PC-3 (cell line): ENCODE data around the gene ERN2.

ENCODE experiments used
- CTCF ChIP-seq: fragments of 300-600 bp; sonication (generic); conservative IDR thresholded peaks from 2 replicates; pipeline ENCODE4 v1.5.1; 2017; ENCODE audit warnings: antibody characterized with exemption, low read depth, mild to moderate bottlenecking, low read length
- EZH2 ChIP-seq: fragments of 300-600 bp; sonication (generic); IDR thresholded peaks from one replicate; pipeline ENCODE4 v1.6.1; 2017; ENCODE audit warnings: antibody characterized with exemption, mild to moderate bottlenecking, low read length; ENCODE audit not compliant: unreplicated experiment
- EZH2phosphoT487 ChIP-seq: fragments of 300-600 bp; sonication (generic); IDR thresholded peaks from 2 replicates; pipeline ENCODE4 v1.6.1; 2018; ENCODE audit warnings: mild to moderate bottlenecking, antibody characterized with exemption, low read length, borderline replicate concordance

GRCh38 chr16:23710504-23710903 lies 2.5 kb downstream of the ERN2 start:
- no peak for TF ChIP-seq CTCF
- TF ChIP-seq EZH2phosphoT487: no peak
- TF ChIP-seq EZH2: no peak
